ENCODE data around the gene PDX1. TPM values are rescaled to one million over a fixed set of nuclear protein-coding genes. Genes with fewer than 3 reads are reported as not detected.
A peak's percentile ranks its signal among the peaks of the same experiment; 100 is the strongest.

Gene PDX1
- total RNA-seq, 2 donors from 2014 or later, result not detected

DNA sequence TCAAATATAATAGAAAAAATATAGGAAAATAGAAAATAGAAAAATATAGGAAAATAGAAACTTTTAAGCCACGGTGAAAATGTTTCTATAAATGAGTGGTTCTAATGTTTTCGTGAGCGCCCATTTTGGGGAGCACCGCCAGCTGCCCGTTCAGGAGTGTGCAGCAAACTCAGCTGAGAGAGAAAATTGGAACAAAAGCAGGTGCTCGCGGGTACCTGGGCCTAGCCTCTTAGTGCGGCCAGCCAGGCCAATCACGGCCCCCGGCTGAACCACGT is 204 bp upstream of the PDX1 start:
- 6% methylated on average over 11 of the region's 11 CpGs for WGBS
- intact Hi-C loops (cut with DNase I), result no loop called here
- no peak for DNase-seq (ENCODE audit: low spot score)
- peaks cover 72% of the 10 kb centered on the region for H3K27me3 ChIP-seq (replicated peaks; ENCODE audit: insufficient read depth)
- H3K4me3 ChIP-seq, result no peak overlapping the region
- TF ChIP-seq POLR2A (IDR thresholded peaks at IDR 0.05), result no peak
- TF ChIP-seq, protein P1, sequence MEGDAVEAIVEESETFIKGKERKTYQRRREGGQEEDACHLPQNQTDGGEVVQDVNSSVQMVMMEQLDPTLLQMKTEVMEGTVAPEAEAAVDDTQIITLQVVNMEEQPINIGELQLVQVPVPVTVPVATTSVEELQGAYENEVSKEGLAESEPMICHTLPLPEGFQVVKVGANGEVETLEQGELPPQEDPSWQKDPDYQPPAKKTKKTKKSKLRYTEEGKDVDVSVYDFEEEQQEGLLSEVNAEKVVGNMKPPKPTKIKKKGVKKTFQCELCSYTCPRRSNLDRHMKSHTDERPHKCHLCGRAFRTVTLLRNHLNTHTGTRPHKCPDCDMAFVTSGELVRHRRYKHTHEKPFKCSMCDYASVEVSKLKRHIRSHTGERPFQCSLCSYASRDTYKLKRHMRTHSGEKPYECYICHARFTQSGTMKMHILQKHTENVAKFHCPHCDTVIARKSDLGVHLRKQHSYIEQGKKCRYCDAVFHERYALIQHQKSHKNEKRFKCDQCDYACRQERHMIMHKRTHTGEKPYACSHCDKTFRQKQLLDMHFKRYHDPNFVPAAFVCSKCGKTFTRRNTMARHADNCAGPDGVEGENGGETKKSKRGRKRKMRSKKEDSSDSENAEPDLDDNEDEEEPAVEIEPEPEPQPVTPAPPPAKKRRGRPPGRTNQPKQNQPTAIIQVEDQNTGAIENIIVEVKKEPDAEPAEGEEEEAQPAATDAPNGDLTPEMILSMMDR (IDR thresholded peaks at IDR 0.05), result no peak
- TF ChIP-seq POLR2AphosphoS5 (IDR thresholded peaks at IDR 0.05), result no peak
- H3K27ac ChIP-seq, result no peak overlapping the region
- H3K9me3 ChIP-seq, result no peaks in the 10 kb centered on the region
- H3K36me3 ChIP-seq, result no peaks in the 10 kb centered on the region
- H3K4me1 ChIP-seq (replicated peaks), result peaks cover 2% of the 10 kb centered on the region

DNA sequence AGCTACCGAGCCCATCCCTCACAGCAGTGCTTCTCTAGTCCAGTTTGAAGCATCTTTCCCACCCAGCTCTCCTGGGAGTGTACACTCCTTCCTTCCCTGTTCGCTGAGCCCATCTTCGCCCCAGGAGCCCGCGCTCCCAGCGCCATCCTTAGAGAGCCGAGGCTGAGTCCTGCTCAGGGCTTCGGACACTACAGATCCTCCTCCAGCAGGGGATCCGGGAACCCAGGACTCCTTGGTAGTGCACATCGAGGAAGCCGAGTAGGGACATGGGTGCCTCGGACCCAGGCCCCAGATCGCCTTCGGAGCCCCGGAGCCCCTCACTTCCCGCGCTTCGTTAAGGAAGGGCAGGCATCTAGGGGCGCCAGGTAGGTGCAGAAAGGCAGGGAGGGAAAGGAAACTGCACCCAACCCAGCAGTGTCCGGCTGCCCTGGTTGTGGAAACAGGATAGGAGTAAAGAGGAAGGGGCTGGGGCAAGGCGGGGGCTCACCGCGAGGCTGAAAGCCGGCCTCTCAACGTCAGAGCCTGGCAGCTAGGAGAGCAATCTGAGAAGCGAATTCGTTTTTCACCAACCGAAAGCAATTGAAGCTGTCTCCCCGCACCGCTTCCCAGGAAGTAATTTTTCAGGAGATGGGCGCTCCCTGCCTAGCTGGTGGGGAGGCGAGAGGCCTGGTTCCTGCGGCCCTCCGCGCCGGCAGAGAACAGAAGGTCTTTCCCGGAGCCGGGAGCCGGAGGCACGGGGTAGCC is 1.0 kb downstream of the PDX1 start:
- H3K27ac ChIP-seq, result no peak overlapping the region
- intact Hi-C loops (cut with DNase I), result no loop called here
- peaks cover 83% of the 10 kb centered on the region for H3K27me3 ChIP-seq (replicated peaks; ENCODE audit: insufficient read depth)
- TF ChIP-seq, protein P1 (IDR thresholded peaks at IDR 0.05), result no peak
- no peak for TF ChIP-seq POLR2AphosphoS5 (IDR thresholded peaks at IDR 0.05)
- no peak for TF ChIP-seq POLR2A (IDR thresholded peaks at IDR 0.05)
- H3K4me3 ChIP-seq, result peak overlapping the region; percentile 8 to 22
- DNase-seq (ENCODE audit: low spot score), result no peak
- H3K9me3 ChIP-seq, result no peaks in the 10 kb centered on the region
- 2% methylated on average over 40 of the region's 40 CpGs for WGBS
- H3K36me3 ChIP-seq, result no peaks in the 10 kb centered on the region
- H3K4me1 ChIP-seq (replicated peaks), result peaks cover 2% of the 10 kb centered on the region

DNA sequence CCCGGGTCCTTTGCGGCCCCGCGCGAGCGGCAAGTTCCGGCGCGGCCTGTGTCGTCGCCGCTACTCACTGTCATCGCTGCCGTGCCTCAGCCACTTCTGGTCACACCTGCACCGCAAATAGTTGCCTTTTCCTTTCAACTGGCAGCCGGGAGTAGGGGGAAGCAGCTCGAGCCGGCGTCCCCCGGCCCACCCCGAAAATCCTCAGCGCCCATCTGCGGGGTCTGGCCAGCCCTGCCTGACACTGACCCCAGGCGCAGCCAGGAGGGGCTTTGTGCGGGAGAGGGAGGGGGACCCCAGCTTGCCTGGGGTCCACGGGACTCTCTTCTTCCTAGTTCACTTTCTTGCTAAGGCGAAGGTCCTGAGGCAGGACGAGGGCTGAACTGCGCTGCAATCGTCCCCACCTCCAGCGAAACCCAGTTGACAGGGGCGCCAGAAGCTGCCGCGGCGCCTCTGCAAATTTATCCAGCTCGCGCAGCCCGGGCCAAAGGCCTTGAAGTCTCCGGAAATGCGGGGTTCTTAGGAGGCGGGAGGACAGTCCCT is 1.7 kb downstream of the PDX1 start:
- no peaks in the 10 kb centered on the region for H3K9me3 ChIP-seq
- intact Hi-C loops (cut with DNase I), result no loop called here
- no peak overlapping the region for H3K27ac ChIP-seq
- H3K27me3 ChIP-seq (replicated peaks; ENCODE audit: insufficient read depth), result peaks cover 84% of the 10 kb centered on the region
- WGBS, result 4% methylated on average over 39 of the region's 41 CpGs
- TF ChIP-seq POLR2A (IDR thresholded peaks at IDR 0.05), result no peak
- no peak for TF ChIP-seq POLR2AphosphoS5 (IDR thresholded peaks at IDR 0.05)
- TF ChIP-seq, protein P1 (IDR thresholded peaks at IDR 0.05), result no peak
- H3K36me3 ChIP-seq, result no peaks in the 10 kb centered on the region
- DNase-seq (ENCODE audit: low spot score), result no peak
- peaks cover 2% of the 10 kb centered on the region for H3K4me1 ChIP-seq (replicated peaks)
- peak overlapping the region; percentile 8 to 22 for H3K4me3 ChIP-seq

DNA sequence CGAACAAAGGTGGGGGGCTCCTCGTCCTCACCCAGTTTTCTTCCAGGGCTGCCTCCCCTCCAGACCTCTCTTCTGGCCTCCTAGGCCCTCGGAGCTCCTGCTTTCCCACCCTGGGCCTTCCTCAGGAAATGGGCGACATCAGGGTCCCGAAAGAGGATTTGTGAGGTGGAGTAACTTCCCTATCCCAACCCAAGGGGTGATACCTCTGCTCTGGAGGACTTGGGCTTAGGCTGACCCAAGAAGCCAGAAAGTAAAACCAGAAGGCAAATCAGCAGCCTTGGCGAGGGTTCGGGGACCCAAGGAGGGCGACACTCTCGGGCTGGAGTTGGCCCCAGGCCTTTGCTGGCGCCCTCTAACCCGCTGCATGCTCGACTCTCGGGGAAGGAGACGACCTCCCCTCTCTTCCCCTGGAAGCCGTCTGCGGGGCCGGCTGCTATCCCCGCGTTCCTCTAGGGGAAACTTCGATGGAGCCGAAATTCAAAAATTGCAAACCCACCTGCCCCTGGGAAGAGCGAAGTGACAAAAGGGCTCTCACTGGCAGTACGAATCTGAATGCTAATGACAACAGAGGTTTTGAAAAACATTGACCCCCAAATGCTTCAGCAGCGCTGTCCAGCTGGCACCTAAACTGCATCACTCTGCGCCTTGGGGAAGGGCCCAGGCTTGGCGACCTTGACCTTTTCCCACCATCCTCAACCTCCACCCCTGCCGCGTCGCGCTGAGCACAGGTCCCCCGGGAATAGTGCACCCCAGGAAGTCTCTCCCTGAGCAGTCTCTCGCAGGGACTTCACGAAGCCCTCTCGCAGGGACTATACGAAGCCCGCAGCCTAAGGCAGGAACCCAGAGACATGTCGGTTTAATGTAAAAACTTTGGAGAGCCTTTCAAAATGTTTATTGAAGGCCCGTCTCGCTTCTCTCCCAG is 2.4 kb downstream of the PDX1 start:
- H3K27me3 ChIP-seq (replicated peaks; ENCODE audit: insufficient read depth), result peaks cover 82% of the 10 kb centered on the region
- intact Hi-C loops (cut with DNase I), result no loop called here

More for the DNA sequence above, 2.4 kb downstream of the PDX1 start:
- TF ChIP-seq POLR2AphosphoS5 (IDR thresholded peaks at IDR 0.05) (no peak), POLR2A (IDR thresholded peaks at IDR 0.05) (no peak)
- TF ChIP-seq, protein P1 (IDR thresholded peaks at IDR 0.05), result no peak
- H3K27ac ChIP-seq, result no peak overlapping the region
- WGBS, result 9% methylated on average over 39 of the region's 39 CpGs
- no peak overlapping the region for H3K4me3 ChIP-seq
- no peaks in the 10 kb centered on the region for H3K9me3 ChIP-seq
- peaks cover 2% of the 10 kb centered on the region for H3K4me1 ChIP-seq (replicated peaks)
- DNase-seq (ENCODE audit: low spot score), result no peak
- H3K36me3 ChIP-seq, result no peaks in the 10 kb centered on the region
